ENCODE data around the gene FPGS. TPM values are rescaled to one million over a fixed set of nuclear protein-coding genes. Genes with fewer than 3 reads are reported as not detected.
A peak's percentile ranks its signal among the peaks of the same experiment; 100 is the strongest.

FPGS gene
- total RNA-seq, 3 donors from 2014 or later (not counting 1 experiment from before 2014, with no cell fraction given) = 99.1 to 108 (median 107) TPM

DNA sequence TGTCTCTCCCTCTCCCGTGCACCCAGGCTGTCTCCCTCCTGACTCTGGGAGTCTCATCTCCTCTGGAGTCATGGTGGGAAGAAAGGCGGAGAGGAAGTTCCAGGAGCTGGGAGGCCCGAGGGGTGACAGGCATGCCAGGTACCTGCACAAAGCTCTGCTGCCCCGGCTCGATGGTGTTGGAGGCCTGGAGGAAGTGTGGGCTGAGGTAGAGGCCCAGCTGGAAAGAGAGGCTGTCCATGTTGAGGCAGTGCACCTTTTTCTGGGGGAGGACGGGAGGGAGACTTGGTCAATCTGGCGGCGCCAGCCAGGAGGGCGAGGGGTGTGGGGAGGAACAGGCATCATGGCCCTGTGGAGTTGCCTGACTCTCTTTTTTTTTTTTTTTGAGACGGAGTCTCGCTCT, 15.9 kb downstream of the FPGS start:
- Mint-ChIP-seq H3K4me3 (no peak overlapping the region), H3K27me3 (ENCODE audit: low read depth in 2 of 2) (no peaks in the 10 kb centered on the region), H3K9me3 (no peaks in the 10 kb centered on the region), H3K27ac (no peak overlapping the region), H3K36me3 (no peaks in the 10 kb centered on the region), H3K4me1 (no peaks in the 10 kb centered on the region)
- TF ChIP-seq CTCF (IDR thresholded peaks at IDR 0.05) = no peak
- Histone ChIP-seq H3K4me3 (ENCODE audit: low read length) (no peak overlapping the region), H3K27me3 (ENCODE audit: control insufficient read depth, insufficient read depth, low read length) (no peaks in the 10 kb centered on the region), H3K9me3 (ENCODE audit: control insufficient read depth, insufficient read depth, low read length) (no peaks in the 10 kb centered on the region), H3K36me3 (ENCODE audit: control insufficient read depth, insufficient read depth, low read length) (peaks cover 24% of the 10 kb centered on the region), H3K4me1 (ENCODE audit: control insufficient read depth, insufficient read depth, low read length) (no peaks in the 10 kb centered on the region), H3K27ac (ENCODE audit: low read length) (no peak overlapping the region)
- intact Hi-C loops (cut with micrococcal nuclease) = no loop called here
- no peak for ATAC-seq
- WGBS (ENCODE audit: insufficient coverage) = 95% methylated on average over 9 of the region's 11 CpGs
- DNase-seq = no peak

- no peak for TF ChIP-seq CTCF (IDR thresholded peaks at IDR 0.05)
- no peak for ATAC-seq
- Histone ChIP-seq H3K27me3 (ENCODE audit: control insufficient read depth, insufficient read depth, low read length) (no peaks in the 10 kb centered on the region), H3K27ac (ENCODE audit: low read length) (no peak overlapping the region), H3K36me3 (ENCODE audit: control insufficient read depth, insufficient read depth, low read length) (peaks cover 11% of the 10 kb centered on the region), H3K9me3 (ENCODE audit: control insufficient read depth, insufficient read depth, low read length) (no peaks in the 10 kb centered on the region), H3K4me1 (ENCODE audit: control insufficient read depth, insufficient read depth, low read length) (no peaks in the 10 kb centered on the region), H3K4me3 (ENCODE audit: low read length) (no peak overlapping the region)
- intact Hi-C loops (cut with micrococcal nuclease) = no loop called here
- Mint-ChIP-seq H3K4me1 (no peaks in the 10 kb centered on the region), H3K27me3 (ENCODE audit: low read depth in 2 of 2) (no peaks in the 10 kb centered on the region), H3K36me3 (no peaks in the 10 kb centered on the region), H3K27ac (peak overlapping the region; percentile 22 to 41), H3K9me3 (no peaks in the 10 kb centered on the region), H3K4me3 (no peak overlapping the region)
- 100% methylated on average over 2 of the region's 4 CpGs for WGBS (ENCODE audit: insufficient coverage)
- DNase-seq = no peak
These were observed 19.4 kb downstream of the FPGS start for GRCh38 chr9:127822108-127822507.

DNA sequence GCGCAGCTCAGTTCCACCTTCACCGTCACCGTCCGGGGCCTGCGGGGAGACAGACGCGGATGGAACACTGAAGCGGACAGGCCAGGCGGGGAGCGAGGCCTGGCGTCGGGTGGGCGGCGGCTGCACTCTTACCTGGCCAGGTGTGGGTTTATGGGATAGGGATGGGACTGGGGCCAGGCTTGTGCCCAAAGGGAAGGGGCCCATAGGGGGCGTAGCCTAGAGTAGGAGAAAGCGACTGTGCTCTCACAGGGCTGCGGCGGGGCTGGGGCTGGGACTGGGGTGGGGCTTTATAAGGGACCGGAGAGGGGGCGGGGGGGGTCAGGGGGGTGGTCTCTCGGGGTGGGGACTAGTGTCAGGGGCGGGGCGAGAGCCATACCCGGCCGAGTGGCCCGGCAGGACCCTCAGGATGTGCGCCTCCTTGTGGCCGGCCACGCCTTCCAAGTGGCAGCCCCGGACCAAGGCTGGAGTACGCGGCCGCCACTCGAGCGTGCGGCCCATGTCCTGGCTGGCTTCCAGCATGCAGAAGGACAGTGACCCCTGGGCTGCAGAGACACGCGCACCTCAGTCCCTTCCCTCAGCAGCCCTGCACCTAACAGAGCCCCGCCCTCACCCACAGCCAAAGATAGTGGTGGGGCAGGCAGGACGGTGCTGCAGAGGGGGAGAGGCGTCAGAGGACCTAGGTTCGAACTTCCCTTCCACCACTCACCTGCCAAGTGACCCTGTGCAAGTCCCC, 22.8 kb downstream of the FPGS start:
- Histone ChIP-seq H3K4me1 (ENCODE audit: control insufficient read depth, insufficient read depth, low read length) (no peaks in the 10 kb centered on the region), H3K9me3 (ENCODE audit: control insufficient read depth, insufficient read depth, low read length) (no peaks in the 10 kb centered on the region), H3K36me3 (ENCODE audit: control insufficient read depth, insufficient read depth, low read length) (peaks cover 6% of the 10 kb centered on the region), H3K4me3 (ENCODE audit: low read length) (no peak overlapping the region), H3K27me3 (ENCODE audit: control insufficient read depth, insufficient read depth, low read length) (no peaks in the 10 kb centered on the region), H3K27ac (ENCODE audit: low read length) (no peak overlapping the region)
- no peak for TF ChIP-seq CTCF (IDR thresholded peaks at IDR 0.05)
- ATAC-seq = no peak
- Mint-ChIP-seq H3K27ac (no peak overlapping the region), H3K9me3 (no peaks in the 10 kb centered on the region), H3K36me3 (no peaks in the 10 kb centered on the region), H3K27me3 (ENCODE audit: low read depth in 2 of 2) (no peaks in the 10 kb centered on the region), H3K4me3 (no peak overlapping the region), H3K4me1 (peaks cover 5 to 7% of the 10 kb centered on the region in 2 donors)
- DNase-seq = no peak
- intact Hi-C loops (cut with micrococcal nuclease) = no loop called here
- WGBS (ENCODE audit: insufficient coverage) = 85% methylated on average over 39 of the region's 42 CpGs
